MM.1S (cell line): Measurements from ENCODE around the gene MACROD1.

ENCODE experiments used
- EZH2 ChIP-seq: fragments of 300-600 bp; sonication (generic); optimal IDR thresholded peaks from 2 replicates; pipeline ENCODE3; 2017; ENCODE audit warnings: low read depth, mild to moderate bottlenecking, antibody characterized with exemption, low read length, mixed read lengths
- EZH2phosphoT487 ChIP-seq: fragments of 300-600 bp; sonication (generic); IDR thresholded peaks from 2 replicates; pipeline ENCODE4 v1.6.1; 2018; ENCODE audit warnings: antibody characterized with exemption, low read length
- TF ChIP-seq, protein P1 (sequence below): fragments of 300-600 bp; sonication (generic); IDR thresholded peaks from 2 replicates; pipeline ENCODE4 v1.5.1; 2016; ENCODE audit warnings: antibody characterized with exemption, low read length, mixed read lengths

DNA sequence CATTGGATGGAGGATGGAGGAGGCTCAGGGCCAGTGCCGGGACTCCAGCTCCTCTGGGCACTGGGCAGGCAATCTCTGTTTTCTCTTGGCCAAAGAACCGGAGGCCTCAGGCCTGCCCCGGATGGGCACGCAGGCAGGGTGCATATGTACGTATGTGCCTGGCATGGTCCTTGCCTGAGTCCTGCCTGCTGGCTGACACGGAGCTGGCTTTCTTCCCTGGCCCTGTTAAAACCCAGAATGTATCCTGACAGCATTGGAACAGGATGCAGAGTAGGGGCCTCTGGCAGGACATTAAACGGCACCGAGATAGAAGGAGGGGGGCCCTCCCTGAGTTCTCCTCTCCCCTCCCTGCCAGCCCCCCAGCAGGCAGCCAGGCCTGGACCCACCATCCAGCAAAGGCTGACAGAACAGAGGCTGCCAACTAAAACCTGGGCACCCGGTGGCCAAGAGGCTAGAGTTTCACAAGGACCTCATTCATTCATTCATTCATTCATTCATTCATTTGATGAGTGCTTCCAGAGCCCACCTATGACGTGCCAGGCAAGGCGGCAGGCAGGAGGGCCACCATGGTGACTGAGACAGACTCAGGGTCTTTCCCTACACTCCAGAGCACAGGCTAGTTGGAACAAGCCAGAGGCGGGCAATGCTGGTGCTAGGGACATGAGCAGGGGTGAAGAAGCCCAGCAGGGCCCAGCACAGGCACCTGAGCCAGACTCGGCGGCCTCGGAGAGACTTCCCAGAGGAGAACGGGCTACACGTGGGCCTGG is 101.4 kb downstream of the MACROD1 start:
- TF ChIP-seq EZH2 = no peak
- TF ChIP-seq, protein P1, sequence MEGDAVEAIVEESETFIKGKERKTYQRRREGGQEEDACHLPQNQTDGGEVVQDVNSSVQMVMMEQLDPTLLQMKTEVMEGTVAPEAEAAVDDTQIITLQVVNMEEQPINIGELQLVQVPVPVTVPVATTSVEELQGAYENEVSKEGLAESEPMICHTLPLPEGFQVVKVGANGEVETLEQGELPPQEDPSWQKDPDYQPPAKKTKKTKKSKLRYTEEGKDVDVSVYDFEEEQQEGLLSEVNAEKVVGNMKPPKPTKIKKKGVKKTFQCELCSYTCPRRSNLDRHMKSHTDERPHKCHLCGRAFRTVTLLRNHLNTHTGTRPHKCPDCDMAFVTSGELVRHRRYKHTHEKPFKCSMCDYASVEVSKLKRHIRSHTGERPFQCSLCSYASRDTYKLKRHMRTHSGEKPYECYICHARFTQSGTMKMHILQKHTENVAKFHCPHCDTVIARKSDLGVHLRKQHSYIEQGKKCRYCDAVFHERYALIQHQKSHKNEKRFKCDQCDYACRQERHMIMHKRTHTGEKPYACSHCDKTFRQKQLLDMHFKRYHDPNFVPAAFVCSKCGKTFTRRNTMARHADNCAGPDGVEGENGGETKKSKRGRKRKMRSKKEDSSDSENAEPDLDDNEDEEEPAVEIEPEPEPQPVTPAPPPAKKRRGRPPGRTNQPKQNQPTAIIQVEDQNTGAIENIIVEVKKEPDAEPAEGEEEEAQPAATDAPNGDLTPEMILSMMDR = no peak
- TF ChIP-seq EZH2phosphoT487 = no peak
